CD14-positive monocyte (primary cell): ENCODE data around the gene AFF2. TPM values are rescaled to one million over a fixed set of nuclear protein-coding genes. Genes with fewer than 3 reads are reported as not detected.

Source experiments
- DNase-seq, 3 donors: peaks; one replicate each; pipeline ENCODE4 v3.0.0-alpha.2; 2011 to 2022
- H2AFZ ChIP-seq: 2 replicates; pipeline ENCODE4 v1.6.0; 2012; ENCODE audit warnings: mild to moderate bottlenecking, low read depth, low read length, inconsistent platforms; ENCODE audit not compliant: insufficient read depth, poor library complexity, severe bottlenecking
- H3K27ac ChIP-seq, 2 donors: 1 replicate in 1 of 2; 2 replicates in 1 of 2; pipeline ENCODE4 v1.5.1; 2012 to 2013; ENCODE audit warnings: low read length in 2 of 2, control low read depth in 1 of 2, inconsistent platforms in 1 of 2, low read depth in 1 of 2, mild to moderate bottlenecking in 1 of 2
- H3K27me3 ChIP-seq, 2 donors: one replicate each; pipeline versions ENCODE4 v1.6.0 to v1.6.1; 2011 to 2013; ENCODE audit warnings: low read length in 2 of 2; ENCODE audit not compliant: control insufficient read depth in 2 of 2, insufficient read depth in 2 of 2
- H3K36me3 ChIP-seq, 2 donors: replicated peaks in 1 of 2; 1 replicate in 1 of 2; 2 replicates in 1 of 2; pipeline versions ENCODE4 v1.5.1 to v1.6.1; 2012 to 2013; ENCODE audit warnings: low read length in 2 of 2, control low read depth in 1 of 2, inconsistent platforms in 1 of 2, mild to moderate bottlenecking in 1 of 2; ENCODE audit not compliant: insufficient read depth in 2 of 2, control insufficient read depth in 1 of 2
- H3K4me1 ChIP-seq, 2 donors: 1 replicate in 1 of 2; 2 replicates in 1 of 2; pipeline versions ENCODE4 v1.5.1 to v1.6.1; 2012 to 2013; ENCODE audit warnings: low read length in 2 of 2, control low read depth in 1 of 2, inconsistent platforms in 1 of 2, mild to moderate bottlenecking in 1 of 2, moderate library complexity in 1 of 2; ENCODE audit not compliant: insufficient read depth in 2 of 2, control insufficient read depth in 1 of 2
- H3K4me2 ChIP-seq: replicated peaks from 2 replicates; pipeline ENCODE3; 2012; ENCODE audit warnings: low read length, moderate library complexity, mild to moderate bottlenecking; ENCODE audit not compliant: poor library complexity, severe bottlenecking; ENCODE audit errors: extremely low read depth
- H3K4me3 ChIP-seq, 3 experiments: fragments of 200-600 bp in 1 of 3; sonication (generic) in 1 of 3; replicated peaks in 1 of 3; 1 replicate in 2 of 3; 2 replicates in 1 of 3; pipeline ENCODE4 v1.5.1; 2011 to 2013; ENCODE audit warnings: low read length in 3 of 3, mild to moderate bottlenecking in 3 of 3, control low read depth in 2 of 3, low read depth in 2 of 3, inconsistent platforms in 1 of 3, moderate library complexity in 1 of 3
- H3K79me2 ChIP-seq: 2 replicates; pipeline ENCODE4 v1.6.0; 2012; ENCODE audit warnings: mild to moderate bottlenecking, control low read depth, inconsistent platforms, low read length, moderate library complexity; ENCODE audit not compliant: insufficient read depth
- H3K9ac ChIP-seq: 2 replicates; pipeline ENCODE4 v1.6.0; 2017; ENCODE audit warnings: low read length, mild to moderate bottlenecking; ENCODE audit not compliant: insufficient read depth, poor library complexity, severe bottlenecking
- H3K9me3 ChIP-seq, 2 donors: replicated peaks in 1 of 2; 1 replicate in 1 of 2; 2 replicates in 1 of 2; pipeline versions ENCODE4 v1.5.1 to v1.6.1; 2012 to 2013; ENCODE audit warnings: low read length in 2 of 2, control low read depth in 1 of 2; ENCODE audit not compliant: control insufficient read depth in 1 of 2, insufficient read depth in 1 of 2
- H4K20me1 ChIP-seq: 2 replicates; pipeline ENCODE4 v1.6.0; 2012; ENCODE audit warnings: mild to moderate bottlenecking, low read length, control low read depth, moderate library complexity; ENCODE audit not compliant: insufficient read depth
- H3K27ac Mint-ChIP-seq, 7 donors: one replicate each; pipeline ENCODE4 v1.8.0; 2020; ENCODE audit warnings: mild to moderate bottlenecking in 7 of 7, mixed read lengths in 7 of 7, moderate library complexity in 6 of 7, inconsistent platforms in 2 of 7
- H3K27me3 Mint-ChIP-seq, 3 donors: one replicate each; pipeline ENCODE4 v1.8.0; 2021 to 2022; ENCODE audit warnings: low read depth in 3 of 3, mild to moderate bottlenecking in 3 of 3, mixed read lengths in 3 of 3, moderate library complexity in 3 of 3, inconsistent platforms in 1 of 3
- H3K36me3 Mint-ChIP-seq, 2 donors: one replicate each; pipeline ENCODE4 v1.8.0; 2020; ENCODE audit warnings: mixed read lengths in 2 of 2, inconsistent platforms in 1 of 2, mild to moderate bottlenecking in 1 of 2
- H3K4me1 Mint-ChIP-seq: one replicate; pipeline ENCODE4 v1.8.0; 2020; ENCODE audit warnings: mild to moderate bottlenecking, mixed read lengths
- H3K4me3 Mint-ChIP-seq, 2 donors: one replicate each; pipeline ENCODE4 v1.8.0; 2020; ENCODE audit warnings: mild to moderate bottlenecking in 2 of 2, mixed read lengths in 2 of 2, moderate library complexity in 1 of 2
- H3K9me3 Mint-ChIP-seq, 7 donors: one replicate each; pipeline ENCODE4 v1.8.0; 2020 to 2022; ENCODE audit warnings: mixed read lengths in 7 of 7, mild to moderate bottlenecking in 6 of 7, moderate library complexity in 6 of 7, inconsistent platforms in 2 of 7
- WGBS: methylation state at CpG from one replicate; pipeline ENCODE4 v1.1.5; 2013; ENCODE audit warnings: missing lambda C conversion rate; ENCODE audit not compliant: insufficient coverage; 5-methylcytosine and 5-hydroxymethylcytosine counted together
- intact Hi-C, 2 donors: fragments of 100-400 bp; cut with micrococcal nuclease; formaldehyde crosslinking; loops; one replicate each; pipeline versions ENCODE4 v1.15.0 to v1.15.1; 2023
- polyA plus RNA-seq, 3 donors: library from polyadenylated mRNA; depleted of rRNA in 1 of 3; unstranded in 2 of 3; stranded (reverse) in 1 of 3; fragments of 300-500 nt in 2 of 3; fragments of >200 nt in 1 of 3; fragmentation: Illumina TruSeq in 2 of 3; gene quantifications; 1 replicate in 2 of 3; 2 replicates in 1 of 3; pipeline ENCODE4 v1.2.3, GENCODE V29; 2012 to 2021
- TF ChIP-seq, protein P1 (sequence below): fragments of 200-600 bp; IDR thresholded peaks from one replicate; pipeline ENCODE4 v1.8.0; 2022; ENCODE audit warnings: antibody characterized with exemption, mild to moderate bottlenecking

The AFF2 gene
- polyA plus RNA-seq, 3 donors = 0.07 to 1.1 (median 0.70) TPM

GRCh38 chrX:148593987-148594386 is 93.6 kb downstream of the AFF2 start:
- H3K27me3 Mint-ChIP-seq = no peaks in the 10 kb centered on the region
- H3K9ac ChIP-seq = no peak overlapping the region
- H3K4me2 ChIP-seq = no peak overlapping the region
- H3K36me3 ChIP-seq = no peaks in the 10 kb centered on the region
- no peak overlapping the region for H2AFZ ChIP-seq
- H3K27me3 ChIP-seq = no peaks in the 10 kb centered on the region
- no peaks in the 10 kb centered on the region for H4K20me1 ChIP-seq
- H3K4me3 ChIP-seq = no peak overlapping the region
- DNase-seq = no peak
- H3K9me3 Mint-ChIP-seq = no peaks in the 10 kb centered on the region
- no peak overlapping the region for H3K4me3 Mint-ChIP-seq
- no peaks in the 10 kb centered on the region for H3K79me2 ChIP-seq
- intact Hi-C loops = no loop called here
- H3K9me3 ChIP-seq = no peaks in the 10 kb centered on the region
- H3K4me1 ChIP-seq = no peaks in the 10 kb centered on the region
- TF ChIP-seq, protein P1, sequence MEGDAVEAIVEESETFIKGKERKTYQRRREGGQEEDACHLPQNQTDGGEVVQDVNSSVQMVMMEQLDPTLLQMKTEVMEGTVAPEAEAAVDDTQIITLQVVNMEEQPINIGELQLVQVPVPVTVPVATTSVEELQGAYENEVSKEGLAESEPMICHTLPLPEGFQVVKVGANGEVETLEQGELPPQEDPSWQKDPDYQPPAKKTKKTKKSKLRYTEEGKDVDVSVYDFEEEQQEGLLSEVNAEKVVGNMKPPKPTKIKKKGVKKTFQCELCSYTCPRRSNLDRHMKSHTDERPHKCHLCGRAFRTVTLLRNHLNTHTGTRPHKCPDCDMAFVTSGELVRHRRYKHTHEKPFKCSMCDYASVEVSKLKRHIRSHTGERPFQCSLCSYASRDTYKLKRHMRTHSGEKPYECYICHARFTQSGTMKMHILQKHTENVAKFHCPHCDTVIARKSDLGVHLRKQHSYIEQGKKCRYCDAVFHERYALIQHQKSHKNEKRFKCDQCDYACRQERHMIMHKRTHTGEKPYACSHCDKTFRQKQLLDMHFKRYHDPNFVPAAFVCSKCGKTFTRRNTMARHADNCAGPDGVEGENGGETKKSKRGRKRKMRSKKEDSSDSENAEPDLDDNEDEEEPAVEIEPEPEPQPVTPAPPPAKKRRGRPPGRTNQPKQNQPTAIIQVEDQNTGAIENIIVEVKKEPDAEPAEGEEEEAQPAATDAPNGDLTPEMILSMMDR = no peak
- no peak overlapping the region for H3K27ac Mint-ChIP-seq
- H3K4me1 Mint-ChIP-seq = peaks cover 8% of the 10 kb centered on the region
- no peak overlapping the region for H3K27ac ChIP-seq
- WGBS = 90% methylated on average over 2 of the region's 4 CpGs
- no peaks in the 10 kb centered on the region for H3K36me3 Mint-ChIP-seq

DNA sequence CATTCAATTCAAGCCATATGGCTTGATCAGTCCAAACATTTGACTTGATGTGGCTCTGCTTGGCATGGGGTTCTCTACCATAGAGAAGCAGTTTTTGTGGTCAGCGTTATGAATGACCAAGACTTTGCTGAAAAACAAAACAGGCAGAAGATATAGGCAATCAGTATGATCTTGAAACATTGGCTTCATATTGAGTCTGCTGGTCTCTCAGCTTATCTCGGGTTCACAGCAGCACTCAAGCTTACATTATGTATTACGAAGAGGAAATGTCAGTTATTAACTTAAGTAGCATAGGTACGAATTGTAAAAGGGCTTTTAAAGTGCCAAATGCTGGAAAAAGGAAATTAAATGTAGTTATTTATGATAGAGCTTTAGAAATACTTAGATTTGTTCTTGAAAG is 99.0 kb downstream of the AFF2 start:
- intact Hi-C loops = no loop called here
- Histone ChIP-seq H3K4me2 (no peak overlapping the region), H3K27me3 (no peaks in the 10 kb centered on the region), H3K4me3 (no peak overlapping the region), H3K79me2 (no peaks in the 10 kb centered on the region), H3K27ac (no peak overlapping the region), H2AFZ (no peak overlapping the region), H3K36me3 (no peaks in the 10 kb centered on the region), H3K9me3 (no peaks in the 10 kb centered on the region), H3K4me1 (no peaks in the 10 kb centered on the region), H3K9ac (no peak overlapping the region), H4K20me1 (no peaks in the 10 kb centered on the region)
- no peaks in the 10 kb centered on the region for H3K9me3 Mint-ChIP-seq
- H3K4me3 Mint-ChIP-seq = no peak overlapping the region
- 0% methylated on average over 1 of the region's 4 CpGs for WGBS
- H3K4me1 Mint-ChIP-seq = peaks cover 6% of the 10 kb centered on the region
- TF ChIP-seq, protein P1 = no peak
- DNase-seq = no peak
- peaks cover 0 to 1% (median 0%) of the 10 kb centered on the region in 3 donors for H3K27me3 Mint-ChIP-seq
- H3K27ac Mint-ChIP-seq = no peak overlapping the region
- H3K36me3 Mint-ChIP-seq = no peaks in the 10 kb centered on the region
